Smooth muscle cell (in vitro differentiated cells): ENCODE measurements around the gene CCDC106. TPM values are rescaled to one million over a fixed set of nuclear protein-coding genes. Genes with fewer than 3 reads are reported as not detected.

Experiments used
- DNase-seq: peaks from one replicate; lab custom pipeline; 2025; ENCODE audit not compliant: unreplicated experiment; lab: John Stamatoyannopoulos, UW
- H2AFZ ChIP-seq: fragments of 200-600 bp; sonication (generic); 2 replicates; pipeline ENCODE4 v1.6.0; 2016; ENCODE audit warnings: antibody characterized with exemption, low read depth, mild to moderate bottlenecking
- H3F3A ChIP-seq: fragments of 200-600 bp; sonication (generic); 2 replicates; pipeline ENCODE4 v1.6.0; 2017; ENCODE audit warnings: antibody characterized with exemption, low read depth
- H3K27ac ChIP-seq: fragments of 200-600 bp; sonication (generic); 2 replicates; pipeline ENCODE4 v1.5.1; 2016; ENCODE audit warnings: low read depth, mild to moderate bottlenecking
- H3K27me3 ChIP-seq: fragments of 200-600 bp; sonication (generic); 2 replicates; pipeline ENCODE4 v1.6.1; 2016; ENCODE audit warnings: low read depth, mild to moderate bottlenecking
- H3K36me3 ChIP-seq: fragments of 200-600 bp; sonication (generic); 2 replicates; pipeline ENCODE4 v1.5.1; 2016; ENCODE audit warnings: low read depth
- H3K4me1 ChIP-seq: fragments of 200-600 bp; sonication (generic); 2 replicates; pipeline ENCODE4 v1.5.1; 2016; ENCODE audit warnings: low read depth
- H3K4me2 ChIP-seq: fragments of 200-600 bp; sonication (generic); 2 replicates; pipeline ENCODE4 v1.6.0; 2016; ENCODE audit warnings: mild to moderate bottlenecking
- H3K4me3 ChIP-seq: fragments of 200-600 bp; sonication (generic); 2 replicates; pipeline ENCODE4 v1.5.1; 2016; ENCODE audit warnings: mild to moderate bottlenecking
- H3K79me2 ChIP-seq: fragments of 200-600 bp; sonication (generic); 2 replicates; pipeline ENCODE4 v1.6.0; 2016; ENCODE audit warnings: low read depth, mild to moderate bottlenecking
- H3K9ac ChIP-seq: fragments of 200-600 bp; sonication (generic); 2 replicates; pipeline ENCODE4 v1.6.0; 2016; ENCODE audit warnings: low read depth
- H3K9me3 ChIP-seq: fragments of 200-600 bp; sonication (generic); replicated peaks from 2 replicates; pipeline ENCODE4 v1.5.1; 2016; ENCODE audit warnings: low read depth
- H4K20me1 ChIP-seq: fragments of 200-600 bp; sonication (generic); 2 replicates; pipeline ENCODE4 v1.6.0; 2016; ENCODE audit warnings: low read depth
- CTCF ChIP-seq: fragments of 200-600 bp; sonication (generic); IDR thresholded peaks from 2 replicates; pipeline ENCODE4 v1.5.1; 2017; ENCODE audit warnings: borderline replicate concordance, mild to moderate bottlenecking, antibody characterized with exemption; ENCODE audit not compliant: insufficient read depth, poor library complexity, severe bottlenecking
- WGBS: methylation state at CpG from one replicate; pipeline ENCODE4 v1.1.7; 2016; ENCODE audit warnings: low lambda C conversion rate; 5-methylcytosine and 5-hydroxymethylcytosine counted together
- polyA plus RNA-seq: library from polyadenylated mRNA; unstranded; fragments of >200 nt; fragmentation: Nextera tagmentation; extraction: Ambion mirVana; gene quantifications from 2 replicates; pipeline ENCODE4 v1.2.1, GENCODE V29; 2016
- total RNA-seq: library from RNA; depleted of rRNA; stranded (reverse); fragments of >200 nt; gene quantifications from 2 replicates; pipeline ENCODE4 v1.2.3, GENCODE V29; 2014

CCDC106 gene
- total and polyA plus RNA-seq, 2 experiments from 2014 or later = 6.9 to 18.3 TPM

- no peak overlapping the region for H3K4me2 ChIP-seq
- peaks cover 6% of the 10 kb centered on the region for H3K36me3 ChIP-seq
- H3K9ac ChIP-seq = no peak overlapping the region
- no peaks in the 10 kb centered on the region for H3K9me3 ChIP-seq
- no peak overlapping the region for H2AFZ ChIP-seq
- 94% methylated on average over 36 of the region's 37 CpGs for WGBS
- peaks cover 83% of the 10 kb centered on the region for H3K79me2 ChIP-seq
- H3K4me3 ChIP-seq = no peak overlapping the region
- no peak overlapping the region for H3K27ac ChIP-seq
- no peak for TF ChIP-seq CTCF
- no peaks in the 10 kb centered on the region for H3F3A ChIP-seq
- H3K27me3 ChIP-seq = no peaks in the 10 kb centered on the region
- peaks cover 83% of the 10 kb centered on the region for H4K20me1 ChIP-seq
- DNase-seq = no peak
- H3K4me1 ChIP-seq = peaks cover 23% of the 10 kb centered on the region
These were observed 10.9 kb downstream of the CCDC106 start for GRCh38 chr19:55658846-55659459.

GRCh38 chr19:55659822-55660221, 11.8 kb downstream of the CCDC106 start:
- Histone ChIP-seq H3K27ac (no peak overlapping the region), H3K4me2 (no peak overlapping the region), H3K9ac (no peak overlapping the region), H3K79me2 (peaks cover 89% of the 10 kb centered on the region), H3K9me3 (no peaks in the 10 kb centered on the region), H2AFZ (no peak overlapping the region), H3K4me1 (peaks cover 23% of the 10 kb centered on the region), H3K4me3 (no peak overlapping the region), H3F3A (no peaks in the 10 kb centered on the region), H4K20me1 (peaks cover 91% of the 10 kb centered on the region), H3K27me3 (no peaks in the 10 kb centered on the region), H3K36me3 (peaks cover 6% of the 10 kb centered on the region)
- no peak for TF ChIP-seq CTCF
- no peak for DNase-seq
- 96% methylated on average over 6 of the region's 9 CpGs for WGBS

- Histone ChIP-seq H3K4me1 (peaks cover 23% of the 10 kb centered on the region), H3K4me2 (no peak overlapping the region), H4K20me1 (peaks cover 95% of the 10 kb centered on the region), H3K9me3 (no peaks in the 10 kb centered on the region), H3K27me3 (no peaks in the 10 kb centered on the region), H3F3A (no peaks in the 10 kb centered on the region), H3K36me3 (peaks cover 6% of the 10 kb centered on the region), H3K27ac (no peak overlapping the region), H3K9ac (no peak overlapping the region), H3K79me2 (peaks cover 87% of the 10 kb centered on the region), H3K4me3 (no peak overlapping the region), H2AFZ (no peak overlapping the region)
- no peak for TF ChIP-seq CTCF
- no peak for DNase-seq
- 96% methylated on average over 9 of the region's 12 CpGs for WGBS
These were observed 12.4 kb downstream of the CCDC106 start for GRCh38 chr19:55660404-55660803.

GRCh38 chr19:55660991-55661390, 13.0 kb downstream of the CCDC106 start:
- H4K20me1 ChIP-seq = peaks cover 95% of the 10 kb centered on the region
- peaks cover 87% of the 10 kb centered on the region for H3K79me2 ChIP-seq
- H3K4me3 ChIP-seq = no peak overlapping the region
- no peak overlapping the region for H3K9ac ChIP-seq
- no peaks in the 10 kb centered on the region for H3K27me3 ChIP-seq
- peaks cover 23% of the 10 kb centered on the region for H3K4me1 ChIP-seq
- no peaks in the 10 kb centered on the region for H3K9me3 ChIP-seq
- no peak overlapping the region for H3K27ac ChIP-seq
- no peak for DNase-seq
- no peak overlapping the region for H2AFZ ChIP-seq
- 97% methylated on average over 10 of the region's 16 CpGs for WGBS
- H3F3A ChIP-seq = no peaks in the 10 kb centered on the region
- no peak overlapping the region for H3K4me2 ChIP-seq
- TF ChIP-seq CTCF = no peak
- H3K36me3 ChIP-seq = peaks cover 6% of the 10 kb centered on the region
